Activated CD4-positive, alpha-beta T cell treated with anti-CD3 and anti-CD28 coated beads, Interleukin-2, amount 50 U/mL, for 4 hours (primary cell): Measurements from ENCODE around the gene TBC1D2.

Experiments used
- DNase-seq, 2 experiments: peaks; one replicate each; pipeline ENCODE4 v3.0.0-alpha.2; 2020

Gene TBC1D2

DNA sequence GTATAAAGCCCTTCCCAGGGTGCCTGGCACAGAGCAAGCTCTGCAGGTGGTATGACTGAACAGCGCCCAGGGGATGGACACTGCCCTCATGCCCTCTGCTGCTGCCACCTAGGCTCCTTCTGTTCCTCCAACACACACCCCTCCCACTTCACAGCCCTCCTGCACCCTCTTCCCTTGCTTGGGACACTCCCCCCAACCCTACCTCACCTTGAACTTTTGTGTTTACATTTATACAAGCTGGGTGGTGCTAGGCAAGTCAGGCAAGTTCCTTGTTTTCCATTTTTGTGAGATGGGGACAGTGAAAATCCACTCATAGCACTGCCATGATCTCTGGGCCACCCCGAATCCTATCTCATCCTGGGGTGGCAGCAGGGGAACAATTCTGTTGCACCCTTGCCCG, 44.2 kb downstream of the TBC1D2 start:
- DNase-seq, result no peak

DNA sequence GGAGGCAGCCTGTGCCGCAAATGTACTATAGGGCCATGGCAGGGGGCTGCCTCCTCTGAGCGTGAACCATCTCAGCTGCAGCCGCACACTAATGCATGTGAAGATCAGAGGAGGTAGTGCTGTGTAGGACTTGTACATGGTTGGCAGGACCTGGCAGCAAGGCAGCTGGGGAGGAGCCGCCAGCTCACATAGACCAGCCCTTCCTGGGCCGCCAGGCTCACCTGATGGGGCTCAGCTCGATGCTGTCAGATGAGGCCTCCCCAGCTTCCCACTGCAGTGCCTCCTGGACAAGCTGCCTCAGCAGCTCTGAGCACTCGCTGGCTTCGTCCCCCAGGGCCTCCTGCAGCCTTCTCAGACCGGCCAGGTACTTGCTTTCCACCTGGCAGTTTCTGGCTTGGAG, 45.0 kb downstream of the TBC1D2 start:
- DNase-seq, result no peak

GRCh38 chr9:98209530-98209929, 45.9 kb downstream of the TBC1D2 start:
- no peak for DNase-seq

- DNase-seq, result no peak
Measured at GRCh38 chr9:98208635-98209034, 46.8 kb downstream of the TBC1D2 start.

GRCh38 chr9:98207606-98208005, 47.8 kb downstream of the TBC1D2 start:
- no peak for DNase-seq

GRCh38 chr9:98206754-98207153, 48.7 kb downstream of the TBC1D2 start:
- DNase-seq, result no peak

GRCh38 chr9:98204692-98205091, 50.8 kb downstream of the TBC1D2 start:
- no peak for DNase-seq

DNA sequence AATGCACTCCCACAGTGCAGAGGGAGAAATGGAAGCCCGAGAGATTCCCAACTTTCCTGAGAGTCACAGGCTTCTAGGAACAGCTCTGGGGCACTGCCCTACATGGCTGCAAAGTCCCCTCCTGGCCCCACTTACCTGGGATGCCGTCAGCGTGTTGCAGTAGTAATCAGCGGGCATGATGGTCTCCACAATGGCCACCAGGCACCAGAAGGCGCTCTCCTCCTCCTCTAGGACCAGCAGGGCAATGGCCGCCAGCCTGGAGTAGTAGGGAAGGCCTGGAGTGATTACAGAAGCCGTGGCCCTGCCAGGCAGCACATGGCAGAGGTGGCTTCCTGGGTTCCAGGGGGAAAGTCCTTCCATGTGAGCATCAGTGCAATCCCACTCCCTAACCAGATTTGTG, 52.3 kb downstream of the TBC1D2 start:
- no peak for DNase-seq

DNA sequence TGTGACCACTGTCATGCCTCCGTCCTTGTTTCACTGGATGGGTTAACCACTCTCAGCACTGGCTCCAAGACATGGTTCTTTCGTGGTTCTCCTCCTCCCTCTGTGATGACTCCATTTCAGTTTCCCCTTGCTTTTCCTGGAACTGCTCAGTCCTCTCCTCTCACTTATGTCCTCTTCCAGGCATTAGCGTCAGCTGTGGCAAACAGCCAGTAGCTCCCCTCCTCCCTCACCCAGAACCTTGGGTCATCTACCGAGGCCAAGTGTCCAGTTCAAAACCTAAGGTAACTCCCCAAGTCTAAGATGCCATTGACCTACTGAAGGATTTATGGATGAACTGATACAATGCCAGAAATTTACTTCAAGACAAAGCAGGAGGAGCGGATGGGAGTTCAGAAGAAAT, 53.2 kb downstream of the TBC1D2 start:
- no peak for DNase-seq

DNA sequence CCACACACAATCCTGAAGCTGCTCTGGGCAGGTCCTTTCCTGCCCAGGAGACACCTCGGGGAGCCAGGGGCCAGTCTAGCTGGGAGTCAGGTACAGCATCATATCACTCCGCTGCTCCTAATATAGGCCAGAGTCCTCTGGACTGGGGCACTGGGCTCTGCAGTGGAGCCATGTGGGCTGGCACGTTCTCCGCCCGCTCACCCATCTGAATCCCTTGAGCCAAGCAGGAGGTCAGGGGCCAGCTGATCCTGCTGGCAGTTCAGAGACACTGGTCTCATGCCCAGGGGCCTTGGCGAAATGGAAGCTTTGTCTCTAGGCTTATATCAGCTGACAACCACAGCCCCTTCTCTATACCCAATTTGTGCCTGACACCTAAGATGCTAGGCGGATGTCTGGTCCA, 53.7 kb downstream of the TBC1D2 start:
- DNase-seq, result no peak

- no peak for DNase-seq
Measured at GRCh38 chr9:98201102-98201501, 54.3 kb downstream of the TBC1D2 start.

GRCh38 chr9:98199388-98200033, 55.9 kb downstream of the TBC1D2 start:
- DNase-seq, result no peak

DNA sequence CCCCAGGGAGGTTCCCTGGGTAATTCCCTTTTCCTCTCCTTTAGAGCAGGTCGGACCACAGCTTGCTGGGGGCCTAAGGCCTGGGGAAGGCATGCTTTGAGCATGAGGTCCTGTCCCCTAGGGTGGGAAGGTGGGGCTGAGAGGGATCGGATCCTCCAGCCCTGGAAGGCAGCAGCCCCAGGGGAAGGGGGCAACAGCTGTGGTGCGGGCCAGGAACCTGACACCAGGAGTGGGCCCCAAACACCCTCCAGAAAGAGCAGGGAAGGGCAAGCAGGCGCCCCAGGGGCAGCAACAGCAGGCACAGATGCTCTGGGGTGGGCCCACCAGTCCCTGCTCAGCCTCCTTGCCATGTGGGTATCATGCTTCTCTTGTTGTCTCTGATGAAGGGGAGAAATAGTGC, 59.8 kb downstream of the TBC1D2 start:
- no peak for DNase-seq

- no peak for DNase-seq
Measured at GRCh38 chr9:98193336-98193944, 62.0 kb downstream of the TBC1D2 start.

- DNase-seq, result peak; percentile 57 to 58
Measured at GRCh38 chr9:98192503-98193335, 62.7 kb downstream of the TBC1D2 start, which contains the start of gene CORO2A. Gene CORO2A (minus strand): TSS chr9:98192637. CDS start chr9:98157660, 34,977 bp downstream.

DNA sequence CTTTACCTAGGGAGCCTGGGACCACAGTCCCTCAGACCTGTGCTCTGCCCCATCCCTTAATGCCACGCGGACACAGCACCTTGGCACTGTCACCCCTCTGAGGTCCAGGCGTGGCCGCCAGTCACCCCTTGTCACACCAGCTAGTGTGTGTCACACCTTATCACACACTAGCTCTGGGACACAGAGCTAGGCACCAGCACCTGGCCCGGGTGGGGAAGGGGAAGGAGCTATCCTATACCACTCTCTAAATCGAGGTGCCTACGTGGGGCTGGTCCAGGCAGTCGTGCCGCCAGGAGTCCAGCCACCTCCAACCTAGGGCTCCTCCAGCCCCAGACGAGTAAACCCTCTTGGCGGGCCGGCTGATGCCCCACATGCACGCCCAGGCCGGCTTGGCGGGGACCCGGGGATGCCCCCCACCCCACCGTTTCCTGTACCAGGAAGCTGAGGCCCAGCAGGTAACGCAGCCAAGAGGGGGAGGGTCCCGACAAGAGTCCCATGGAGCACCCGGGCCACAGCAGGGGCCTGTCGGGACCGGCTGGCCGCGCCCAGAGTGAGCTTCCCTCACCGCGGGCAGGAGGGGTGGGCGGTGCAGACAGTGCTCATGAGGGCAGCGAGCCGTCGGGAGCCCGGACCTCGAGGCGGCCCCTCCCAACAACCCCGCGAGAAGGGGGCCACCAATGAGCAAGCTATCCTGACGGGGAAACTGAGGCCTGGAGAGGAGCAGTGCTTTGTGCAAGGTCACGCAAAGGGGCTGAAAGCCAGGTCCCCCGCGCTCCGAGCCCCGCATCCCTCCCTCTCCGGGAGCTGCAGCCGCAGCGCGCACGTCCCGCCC, 63.6 kb downstream of the TBC1D2 start:
- peak in 1 of 2 experiments; percentile 5 for DNase-seq

GRCh38 chr9:98191181-98191608, 64.3 kb downstream of the TBC1D2 start:
- DNase-seq, result no peak

DNA sequence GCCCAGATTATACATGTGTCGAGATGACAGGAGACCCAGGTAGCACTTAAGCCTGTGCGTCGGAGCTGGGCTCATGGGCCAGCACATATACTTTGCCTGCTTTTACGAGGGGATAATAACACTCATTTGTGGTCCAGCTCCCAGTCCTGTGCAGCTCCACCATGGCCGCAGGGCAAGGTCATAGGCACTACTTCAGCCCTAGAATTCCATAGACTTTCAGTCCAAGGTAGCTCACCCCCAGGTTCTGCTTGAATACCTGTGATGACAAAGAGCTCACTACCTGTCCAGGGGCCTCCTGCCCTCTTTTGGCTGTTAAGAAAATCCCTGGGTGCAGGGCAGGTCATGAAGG, 64.7 kb downstream of the TBC1D2 start:
- no peak for DNase-seq

- no peak for DNase-seq
Measured at GRCh38 chr9:98189412-98189811, 66.0 kb downstream of the TBC1D2 start.

GRCh38 chr9:98187926-98188325, 67.5 kb downstream of the TBC1D2 start:
- no peak for DNase-seq

DNA sequence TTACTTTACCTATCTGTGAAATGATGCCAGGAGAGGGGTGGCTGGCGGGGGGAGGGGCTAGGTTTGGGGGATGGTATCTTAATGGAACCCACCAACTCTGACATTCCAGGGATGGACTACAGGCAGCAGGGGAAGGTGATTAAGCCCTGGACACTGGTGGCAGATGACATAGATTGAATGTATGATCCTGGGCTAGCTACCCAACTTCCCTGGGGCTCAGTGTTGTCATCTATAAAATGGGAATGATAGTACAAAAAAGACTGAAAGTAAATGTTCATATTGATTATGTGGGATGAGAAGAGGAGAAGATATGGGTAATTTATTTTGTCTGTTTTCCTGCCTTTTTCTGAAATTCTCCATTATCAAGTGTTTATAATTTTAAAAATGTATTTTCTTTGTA, 69.2 kb downstream of the TBC1D2 start:
- no peak for DNase-seq

GRCh38 chr9:98185611-98186171, 69.8 kb downstream of the TBC1D2 start:
- DNase-seq, result no peak
